HG03442 (cell line): ENCODE results near the gene ANXA2.
"Not testable (repeated sequence)": the region's sequence is repeated elsewhere in the genome, so short reads cannot be mapped to it uniquely, and the experiment has no call there.

ENCODE experiments used
- ATAC-seq: cut with Tn5 transposase; IDR thresholded peaks from one replicate; pipeline ENCODE4 v1.9.1; 2021; ENCODE audit warnings: mild to moderate bottlenecking, moderate library complexity; ENCODE audit not compliant: unreplicated experiment

Gene ANXA2

DNA sequence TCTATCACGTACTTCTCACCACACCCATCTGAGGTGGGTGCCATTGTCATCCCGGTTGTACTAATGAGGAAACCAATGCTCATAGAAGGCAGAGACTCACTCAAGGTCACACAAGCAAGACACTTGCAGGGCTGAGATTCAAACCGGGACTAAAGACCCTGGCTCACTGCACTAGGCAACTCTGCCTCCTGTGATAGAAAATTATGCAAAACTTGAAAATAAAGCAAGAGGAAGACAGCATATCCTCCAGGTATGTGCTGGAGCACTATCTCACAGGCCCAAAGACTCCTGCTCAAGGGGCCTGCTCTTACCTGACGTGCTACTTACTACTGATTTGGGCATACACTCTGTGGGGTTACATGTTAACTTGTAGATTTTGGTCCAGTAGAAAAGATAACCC is 25.6 kb downstream of the ANXA2 start:
- no peak for ATAC-seq

- ATAC-seq: no peak
These were observed 26.4 kb downstream of the ANXA2 start for GRCh38 chr15:60371175-60372051.

- no peak for ATAC-seq
These were observed 27.0 kb downstream of the ANXA2 start for GRCh38 chr15:60370869-60371136.

DNA sequence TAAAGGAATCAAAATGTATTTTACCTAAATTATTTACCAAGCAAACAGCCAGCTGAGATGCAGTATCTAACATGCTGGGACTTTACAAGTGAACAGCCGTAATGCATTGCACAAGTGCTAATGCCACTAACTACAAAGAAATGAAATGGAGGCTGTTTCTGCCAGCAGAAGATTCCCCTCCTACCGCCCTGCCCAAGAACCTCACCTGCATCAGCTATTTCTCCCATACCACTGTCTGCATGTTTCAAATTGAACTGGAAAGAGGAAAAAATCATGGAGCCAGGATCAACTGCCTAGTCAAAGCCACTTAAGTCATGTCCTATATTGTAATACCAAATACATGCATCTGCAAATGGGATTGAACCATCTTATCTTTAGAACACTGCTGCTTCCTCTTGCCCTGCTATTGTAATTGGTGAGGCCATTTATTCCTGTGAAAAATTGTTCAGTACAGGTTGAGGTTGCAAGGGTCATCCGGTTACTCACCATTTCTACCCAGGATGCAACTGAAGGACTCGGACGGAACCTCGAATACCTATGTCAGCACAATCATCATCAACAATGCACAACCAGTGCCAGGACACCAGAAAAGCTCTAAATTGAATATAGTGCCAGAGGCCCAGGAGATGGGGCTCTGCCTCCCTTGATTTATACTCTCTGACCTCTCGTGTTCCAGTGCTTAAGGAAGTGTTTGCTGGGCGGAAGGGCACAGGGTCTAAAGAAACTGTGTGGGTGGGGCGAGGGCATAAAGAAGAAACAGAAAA is 27.5 kb downstream of the ANXA2 start:
- ATAC-seq: no peak

DNA sequence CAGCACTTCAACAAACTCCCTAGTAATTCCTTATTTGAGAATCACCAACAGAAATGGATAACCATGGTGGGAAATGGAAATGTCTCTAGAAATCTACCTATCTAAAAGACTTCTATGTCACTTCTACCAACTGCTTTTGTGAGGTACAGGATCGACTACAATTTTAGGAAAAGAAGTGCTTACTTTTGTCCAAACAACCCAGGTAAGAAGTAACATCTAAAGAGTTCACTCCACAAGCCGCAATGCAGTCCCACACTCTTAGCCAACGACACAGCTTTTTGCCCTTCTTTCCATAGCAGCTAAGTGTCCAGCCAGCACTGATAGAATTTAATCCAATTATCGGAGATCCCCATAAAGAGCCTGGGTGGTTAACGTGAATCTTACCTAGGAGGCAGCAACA is 28.1 kb downstream of the ANXA2 start:
- no peak for ATAC-seq

DNA sequence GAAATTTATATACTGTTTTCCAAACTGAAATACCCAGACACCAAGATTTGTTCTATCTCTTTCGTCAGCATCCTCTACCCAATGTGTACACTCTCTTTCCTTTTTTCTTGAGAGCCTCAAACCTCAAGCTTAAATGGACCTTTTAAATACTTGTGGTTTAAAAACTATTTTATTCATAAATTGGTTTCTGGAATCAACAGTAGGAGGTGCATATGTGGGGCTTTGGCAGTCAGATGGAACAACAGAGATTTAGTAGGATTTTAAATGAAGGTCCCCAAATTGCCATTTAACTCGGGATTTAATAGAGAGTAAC is 33.2 kb downstream of the ANXA2 start:
- ATAC-seq: no peak

GRCh38 chr15:60363903-60364611 is 33.7 kb downstream of the ANXA2 start:
- ATAC-seq: no peak

DNA sequence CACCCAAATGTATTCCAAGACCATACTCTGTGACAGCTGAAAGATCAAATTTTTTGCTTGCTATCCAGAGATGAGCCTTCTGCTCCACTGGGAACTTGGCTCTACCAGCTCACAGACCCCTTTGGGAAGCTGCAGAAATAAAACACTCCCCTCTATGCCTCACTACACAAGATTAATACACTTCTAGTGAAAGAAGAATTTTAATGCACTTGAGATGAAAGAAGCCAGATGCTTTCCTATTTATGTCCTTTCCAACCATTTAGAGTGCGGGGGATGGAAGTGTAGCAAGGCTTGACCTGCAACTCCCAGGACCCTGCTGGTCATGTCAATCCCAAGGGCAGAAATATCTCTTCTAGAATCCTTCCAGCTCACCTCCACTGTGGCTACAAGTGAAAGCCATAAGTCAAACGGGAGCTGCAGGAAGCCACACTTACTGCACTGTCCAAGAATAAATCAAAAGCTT is 34.7 kb downstream of the ANXA2 start:
- no peak for ATAC-seq

DNA sequence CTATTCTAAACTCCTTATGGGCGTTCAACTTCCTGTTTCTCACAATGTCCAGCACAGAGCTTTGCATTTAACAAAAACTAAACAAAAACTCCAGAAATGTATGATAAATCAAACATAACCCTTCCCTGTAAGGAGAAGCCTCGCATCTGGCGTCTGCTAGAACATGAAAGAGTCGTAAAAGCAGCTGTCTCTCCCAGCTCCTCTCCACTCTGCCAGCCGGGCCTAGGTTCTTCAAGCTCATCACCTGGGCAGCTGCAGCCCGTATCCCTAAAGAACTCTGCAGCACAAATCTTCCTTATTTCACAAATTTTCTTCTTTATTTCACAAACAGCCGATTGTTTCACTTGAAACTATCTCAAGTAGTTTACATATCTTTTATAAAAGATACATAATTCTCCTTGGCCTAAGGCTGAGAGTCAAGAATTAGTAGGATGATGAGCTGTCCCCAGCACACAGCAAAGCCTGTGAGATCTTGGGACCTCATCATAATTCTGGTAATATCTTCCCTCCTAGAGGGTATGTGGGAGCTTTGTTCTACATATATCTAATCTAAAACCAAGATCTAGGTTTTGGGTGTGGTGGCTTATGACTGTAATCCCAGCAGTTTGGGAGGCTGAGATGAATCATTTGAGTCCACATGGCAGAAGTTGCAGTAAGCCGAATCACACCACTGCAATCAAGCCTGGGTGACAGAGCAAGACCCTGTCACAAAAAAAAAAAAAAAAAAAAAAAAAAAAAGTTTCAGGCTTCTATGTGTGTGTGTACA is 35.3 kb downstream of the ANXA2 start:
- no peak for ATAC-seq

DNA sequence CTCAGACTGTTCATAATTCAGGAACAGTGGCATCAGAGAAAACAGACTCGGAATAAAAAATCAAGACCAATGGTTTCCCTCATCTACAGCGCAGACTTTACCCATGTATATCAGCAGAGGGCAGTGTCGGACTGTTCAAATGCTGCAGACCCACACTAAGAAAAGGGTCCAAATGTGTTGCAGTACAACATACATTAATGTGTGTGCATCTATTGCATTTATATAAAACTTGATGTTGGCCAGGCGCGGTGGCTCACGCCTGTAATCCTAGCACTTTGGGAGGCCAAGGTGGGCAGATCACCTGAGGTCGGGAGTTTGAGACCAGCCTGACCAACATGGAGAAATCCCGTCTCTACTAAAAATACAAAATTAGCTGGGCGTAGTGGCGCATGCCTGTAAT is 38.0 kb downstream of the ANXA2 start:
- ATAC-seq: not testable (repeated sequence)

GRCh38 chr15:60358935-60359682 is 38.7 kb downstream of the ANXA2 start:
- no peak for ATAC-seq

- no peak for ATAC-seq
These were observed 41.0 kb downstream of the ANXA2 start for GRCh38 chr15:60356832-60357231.

GRCh38 chr15:60355148-60355857 is 42.5 kb downstream of the ANXA2 start:
- ATAC-seq: no peak

DNA sequence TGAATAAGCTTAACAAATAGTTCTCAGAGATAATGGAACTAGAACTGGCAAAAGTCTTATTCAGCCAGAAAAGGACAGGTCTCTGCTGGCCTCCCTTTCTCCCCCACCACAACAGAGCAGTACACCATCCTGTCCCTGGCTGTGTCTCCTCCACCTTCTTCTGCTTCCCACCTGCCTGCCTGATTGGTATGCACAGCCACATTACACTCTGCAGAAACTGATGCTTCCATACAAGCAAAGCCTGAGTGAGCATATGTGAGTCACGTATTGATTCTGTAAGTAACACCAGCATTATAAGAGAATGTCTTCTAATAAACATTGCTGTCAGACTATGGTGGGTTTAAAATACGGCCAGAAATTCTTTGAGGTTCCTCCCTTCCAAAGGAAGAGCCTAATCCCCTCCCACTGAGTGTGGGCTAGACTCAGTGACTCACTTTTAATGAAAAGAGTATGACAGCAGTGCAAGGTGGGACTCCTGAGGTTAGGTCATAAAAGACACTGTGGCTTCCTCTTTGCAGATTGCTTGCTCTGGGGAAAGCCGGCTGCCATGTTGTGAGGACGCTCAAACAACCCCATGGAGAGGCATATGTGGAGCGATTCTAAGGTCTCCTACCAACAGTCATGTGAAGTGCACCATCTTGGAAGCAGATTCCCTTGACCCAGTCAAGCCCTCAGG is 44.4 kb downstream of the ANXA2 start:
- ATAC-seq: no peak

- ATAC-seq: no peak
These were observed 45.3 kb downstream of the ANXA2 start for GRCh38 chr15:60352525-60352924.

GRCh38 chr15:60351066-60351465 is 46.7 kb downstream of the ANXA2 start:
- ATAC-seq: no peak

- no peak for ATAC-seq
These were observed 47.7 kb downstream of the ANXA2 start for GRCh38 chr15:60350108-60350507.

DNA sequence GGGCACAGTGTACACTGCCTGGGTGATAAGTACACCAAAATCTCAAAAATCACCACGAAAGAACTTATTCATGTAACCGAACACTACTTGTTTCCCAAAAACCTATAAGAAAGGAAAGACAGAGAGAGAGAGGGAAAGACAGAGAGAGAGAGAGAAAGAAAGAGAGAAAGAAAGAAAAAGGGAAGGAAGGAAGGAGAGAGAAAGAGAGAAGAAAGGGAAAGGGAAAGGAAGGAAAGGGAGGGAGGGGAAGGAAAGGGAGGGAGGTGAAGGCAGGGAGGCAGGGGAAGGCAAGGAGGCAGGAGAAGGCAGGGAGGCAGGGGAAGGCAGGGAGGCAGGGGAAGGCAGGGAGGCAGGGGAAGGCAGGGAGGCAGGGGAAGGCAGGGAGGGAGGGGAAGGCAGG is 48.2 kb downstream of the ANXA2 start:
- ATAC-seq: no peak

DNA sequence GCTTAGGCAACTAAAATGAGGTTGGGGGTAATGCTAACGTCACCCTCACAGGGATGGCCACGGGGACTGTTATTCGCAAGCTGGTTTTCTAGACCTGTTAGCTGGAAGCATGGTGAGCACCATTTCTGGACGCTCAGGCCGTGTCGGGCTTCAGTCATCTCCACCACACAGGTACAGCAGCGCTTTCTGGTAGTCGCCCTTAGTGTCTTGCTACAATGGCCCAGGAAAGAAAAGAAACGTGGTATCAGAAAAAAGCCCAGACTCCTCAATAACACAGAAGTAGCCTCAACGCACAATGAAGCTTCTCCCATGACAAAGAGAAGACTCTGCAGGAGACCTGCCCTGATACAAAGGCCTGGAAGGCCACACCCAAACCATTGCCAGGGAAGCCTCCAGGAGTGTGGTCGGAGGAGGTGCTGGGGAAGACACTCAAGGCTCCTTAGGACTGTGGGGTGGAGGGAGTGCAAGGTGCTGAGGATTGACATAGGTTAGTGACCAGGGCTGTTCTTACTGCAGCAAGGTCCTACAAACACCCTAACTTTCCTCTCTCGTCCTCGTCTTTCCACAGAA is 50.2 kb downstream of the ANXA2 start:
- no peak for ATAC-seq
